SJSA1 (cell line): ENCODE measurements around the gene AGMO. TPM values are rescaled to one million over a fixed set of nuclear protein-coding genes. Genes with fewer than 3 reads are reported as not detected.
"Not testable (repeated sequence)": the region's sequence is repeated elsewhere in the genome, so short reads cannot be mapped to it uniquely, and the experiment has no call there.

Source experiments
- DNase-seq, 2 experiments: peaks; one replicate each; pipeline ENCODE4 v3.0.0-alpha.2; 2015 to 2020; ENCODE audit warnings: low spot score in 2 of 2, low read depth in 1 of 2
- H3K27ac ChIP-seq: fragments of 250-450 bp; sonication (Bioruptor Pico); 2 replicates; pipeline ENCODE4 v1.5.1; 2020; ENCODE audit warnings: mild to moderate bottlenecking, moderate library complexity
- H3K27me3 ChIP-seq: fragments of 250-450 bp; sonication (Bioruptor Pico); replicated peaks from 2 replicates; pipeline ENCODE4 v1.5.1; 2020; ENCODE audit warnings: mild to moderate bottlenecking, moderate library complexity
- H3K36me3 ChIP-seq: fragments of 250-450 bp; sonication (Bioruptor Pico); 2 replicates; pipeline ENCODE4 v1.5.1; 2020; ENCODE audit warnings: mild to moderate bottlenecking
- H3K4me1 ChIP-seq: fragments of 250-450 bp; sonication (Bioruptor Pico); replicated peaks from 2 replicates; pipeline ENCODE4 v1.6.1; 2021; ENCODE audit warnings: mild to moderate bottlenecking
- H3K4me3 ChIP-seq: fragments of 250-450 bp; sonication (Bioruptor Pico); 2 replicates; pipeline ENCODE4 v1.5.1; 2020; ENCODE audit warnings: mild to moderate bottlenecking
- H3K9me3 ChIP-seq: fragments of 250-450 bp; sonication (Bioruptor Pico); replicated peaks from 2 replicates; pipeline ENCODE4 v1.5.1; 2020; ENCODE audit warnings: mild to moderate bottlenecking
- total RNA-seq: library from RNA; depleted of rRNA; stranded (reverse); fragments of >200 nt; shearing (Covaris generic); gene quantifications from 2 replicates; pipeline ENCODE4 v1.2.3, GENCODE V29; 2014

AGMO gene
- total RNA-seq, 1 experiment from 2014 or later, result not detected

DNA sequence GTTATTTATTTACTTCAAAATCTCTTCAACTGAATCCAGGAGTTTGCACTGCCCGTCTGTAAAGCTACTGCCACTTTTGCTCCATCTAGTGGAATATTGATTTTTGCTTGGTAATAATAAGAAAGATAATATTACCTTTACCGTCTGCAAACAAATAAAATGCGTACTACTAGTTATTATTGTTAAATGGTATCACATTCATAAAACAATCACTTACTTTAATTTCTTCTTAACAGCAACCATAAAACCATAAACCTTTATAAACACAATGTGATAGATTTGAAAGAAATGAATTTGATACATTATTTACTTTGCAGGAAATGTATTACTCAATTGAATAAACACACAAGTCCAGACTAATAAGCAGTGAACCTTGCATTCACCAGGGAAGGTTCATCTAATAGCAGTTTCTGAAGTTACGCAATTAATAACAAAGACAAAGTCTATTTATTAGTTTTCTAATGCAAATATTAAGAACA, 6.4 kb downstream of the AGMO start:
- no peak overlapping the region for H3K27ac ChIP-seq
- H3K36me3 ChIP-seq, result no peaks in the 10 kb centered on the region
- H3K9me3 ChIP-seq, result no peaks in the 10 kb centered on the region
- no peaks in the 10 kb centered on the region; the same call in 1 of the 2 replicates for H3K27me3 ChIP-seq
- no peak for DNase-seq
- H3K4me3 ChIP-seq, result no peak overlapping the region
- H3K4me1 ChIP-seq, result no peaks in the 10 kb centered on the region

DNA sequence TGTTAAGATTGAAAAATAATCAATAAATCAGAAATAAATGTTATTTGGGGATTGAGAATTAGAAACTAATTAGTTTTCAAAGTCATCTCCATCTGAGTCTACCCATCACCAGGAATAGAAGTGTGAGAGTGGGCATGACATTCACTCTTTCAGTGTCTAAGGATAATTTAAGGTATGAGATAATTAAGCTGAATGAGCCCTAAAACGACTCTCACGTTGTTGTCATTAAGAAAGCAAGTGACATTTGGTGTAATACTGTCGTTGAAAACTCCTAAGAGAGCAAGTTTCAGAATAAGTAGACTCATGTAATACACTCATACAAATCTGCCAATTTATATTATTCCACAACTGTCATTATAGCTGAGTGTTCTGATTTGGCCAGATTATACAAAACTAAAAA, 7.1 kb downstream of the AGMO start:
- DNase-seq, result no peak
- H3K36me3 ChIP-seq, result no peaks in the 10 kb centered on the region
- H3K4me1 ChIP-seq, result no peaks in the 10 kb centered on the region
- H3K27me3 ChIP-seq, result no peaks in the 10 kb centered on the region; the same call in 1 of the 2 replicates
- no peak overlapping the region for H3K27ac ChIP-seq
- H3K9me3 ChIP-seq, result no peaks in the 10 kb centered on the region
- no peak overlapping the region for H3K4me3 ChIP-seq

- DNase-seq, result no peak
- no peaks in the 10 kb centered on the region for H3K4me1 ChIP-seq
- no peak overlapping the region for H3K4me3 ChIP-seq
- H3K36me3 ChIP-seq, result no peaks in the 10 kb centered on the region
- no peaks in the 10 kb centered on the region for H3K9me3 ChIP-seq
- H3K27me3 ChIP-seq, result no peaks in the 10 kb centered on the region; the same call in 1 of the 2 replicates
- H3K27ac ChIP-seq, result no peak overlapping the region
These were observed 7.7 kb downstream of the AGMO start for GRCh38 chr7:15554081-15554480.

DNA sequence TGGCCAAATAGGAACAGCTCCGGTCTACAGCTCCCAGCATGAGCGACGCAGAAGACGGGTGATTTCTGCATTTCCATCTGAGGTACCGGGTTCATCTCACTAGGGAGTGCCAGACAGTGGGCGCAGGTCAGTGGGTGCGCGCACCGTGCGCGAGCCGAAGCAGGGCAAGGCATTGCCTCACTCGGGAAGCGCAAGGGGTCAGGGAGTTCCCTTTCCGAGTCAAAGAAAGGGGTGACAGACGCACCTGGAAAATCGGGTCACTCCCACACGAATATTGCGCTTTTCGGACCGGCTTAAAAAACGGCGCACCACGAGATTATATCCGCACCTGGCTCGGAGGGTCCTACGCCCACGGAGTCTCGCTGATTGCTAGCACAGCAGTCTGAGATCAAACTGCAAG, 14.5 kb downstream of the AGMO start:
- H3K9me3 ChIP-seq, H3K4me1 ChIP-seq, H3K27me3 ChIP-seq, DNase-seq, H3K4me3 ChIP-seq, H3K27ac ChIP-seq, H3K36me3 ChIP-seq: not testable (repeated sequence)

DNA sequence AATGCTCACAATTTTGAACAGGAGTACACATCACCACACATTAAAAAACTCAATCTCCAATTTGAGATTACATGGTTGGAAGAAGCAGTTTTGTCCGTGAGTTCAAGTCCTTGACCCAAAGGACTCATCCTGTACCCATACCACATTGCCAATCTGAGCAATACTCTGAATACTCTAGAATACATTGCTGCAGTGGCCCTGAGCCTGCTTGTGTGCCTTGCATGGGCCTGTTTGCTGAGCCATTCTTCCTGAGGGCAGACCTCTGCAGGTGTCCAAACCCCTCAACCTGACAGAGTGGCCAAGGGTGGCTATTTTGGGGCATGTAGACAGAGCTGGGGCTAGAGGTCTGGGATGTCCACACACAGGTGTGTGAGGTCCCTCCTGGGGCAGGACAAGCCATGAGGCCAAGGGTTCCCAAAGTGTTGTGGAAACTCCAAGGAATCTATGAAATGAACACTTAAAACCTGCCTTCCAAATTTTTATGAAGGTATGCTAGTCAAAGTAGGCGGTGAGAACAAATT, 15.5 kb downstream of the AGMO start:
- H3K4me3 ChIP-seq, result no peak overlapping the region
- no peaks in the 10 kb centered on the region for H3K4me1 ChIP-seq
- H3K27ac ChIP-seq, result no peak overlapping the region
- DNase-seq, result no peak
- no peaks in the 10 kb centered on the region for H3K27me3 ChIP-seq
- H3K36me3 ChIP-seq, result no peaks in the 10 kb centered on the region
- H3K9me3 ChIP-seq, result no peaks in the 10 kb centered on the region

DNA sequence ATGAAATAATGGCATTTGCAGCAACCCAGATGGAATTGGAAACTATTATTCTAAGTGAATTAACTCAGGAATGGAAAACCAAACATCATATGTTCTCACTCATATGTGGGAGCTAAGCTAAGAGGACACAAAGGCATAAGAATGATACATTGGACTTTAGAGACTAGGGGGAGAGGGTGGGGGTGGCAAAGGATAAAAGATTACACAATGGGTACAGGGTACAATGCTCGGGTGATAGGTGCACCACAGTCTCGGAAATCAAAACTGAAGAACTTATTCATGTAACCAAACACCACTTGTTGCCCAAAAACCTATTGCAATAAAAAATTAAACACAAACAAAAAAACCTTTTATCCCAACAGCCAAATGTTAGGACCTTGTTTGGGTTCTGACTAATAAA, 17.8 kb downstream of the AGMO start:
- Histone ChIP-seq H3K4me1 (no peaks in the 10 kb centered on the region), H3K27me3 (no peaks in the 10 kb centered on the region), H3K9me3 (no peaks in the 10 kb centered on the region), H3K4me3 (no peak overlapping the region), H3K27ac (no peak overlapping the region), H3K36me3 (no peaks in the 10 kb centered on the region)
- no peak for DNase-seq

DNA sequence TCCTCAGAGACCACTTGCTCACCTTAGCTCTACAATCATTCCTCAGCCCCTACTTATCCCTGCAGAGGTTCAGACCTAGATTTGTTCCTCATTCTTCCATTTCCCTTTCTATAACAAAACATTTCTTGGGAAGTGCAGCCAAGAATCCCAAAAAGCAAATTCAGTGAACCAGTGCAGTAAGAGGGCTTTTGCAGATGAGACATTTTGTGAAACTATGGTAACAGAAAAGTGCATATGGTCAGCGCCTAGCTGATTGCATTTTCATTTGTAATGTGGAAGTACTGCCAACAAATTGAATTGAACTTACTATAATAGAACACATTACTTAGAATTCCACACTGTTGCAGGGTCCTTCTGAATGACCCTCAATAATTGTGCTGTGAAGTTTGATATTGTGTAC, 18.6 kb downstream of the AGMO start:
- Histone ChIP-seq H3K9me3 (no peaks in the 10 kb centered on the region), H3K27me3 (no peaks in the 10 kb centered on the region), H3K27ac (no peak overlapping the region), H3K36me3 (no peaks in the 10 kb centered on the region), H3K4me3 (no peak overlapping the region), H3K4me1 (no peaks in the 10 kb centered on the region)
- DNase-seq, result no peak

DNA sequence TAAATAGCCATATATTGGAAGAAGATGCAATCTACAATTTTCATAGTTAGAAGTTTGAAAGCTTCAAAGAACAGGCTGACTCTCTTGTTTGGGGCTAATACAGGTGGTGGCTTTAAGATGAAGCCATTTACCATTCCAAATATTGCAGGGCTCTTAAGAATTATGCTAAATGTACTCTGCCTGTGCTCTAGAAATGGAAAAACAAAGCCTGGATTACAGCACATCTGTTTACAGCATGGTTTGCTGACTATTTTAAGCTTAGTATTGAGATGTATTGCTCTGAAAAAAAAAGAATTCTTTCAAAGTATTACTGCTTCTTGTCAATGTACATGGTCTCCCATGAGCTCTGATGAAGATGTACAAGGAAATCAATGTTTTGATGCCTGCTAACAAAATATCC, 34.2 kb downstream of the AGMO start:
- DNase-seq, result no peak
- Histone ChIP-seq H3K9me3 (no peaks in the 10 kb centered on the region), H3K4me3 (no peak overlapping the region)

GRCh38 chr7:15525652-15526263, 36.1 kb downstream of the AGMO start:
- Histone ChIP-seq H3K27ac (no peak overlapping the region), H3K9me3 (no peaks in the 10 kb centered on the region), H3K36me3 (no peaks in the 10 kb centered on the region), H3K4me1 (no peaks in the 10 kb centered on the region), H3K4me3 (no peak overlapping the region), H3K27me3 (no peaks in the 10 kb centered on the region)
- DNase-seq, result no peak

More for the DNA sequence above, 34.2 kb downstream of the AGMO start:
- Histone ChIP-seq H3K36me3 (no peaks in the 10 kb centered on the region), H3K27ac (no peak overlapping the region), H3K4me1 (no peaks in the 10 kb centered on the region), H3K27me3 (no peaks in the 10 kb centered on the region)

- no peak overlapping the region for H3K4me3 ChIP-seq
- DNase-seq, result no peak
- no peaks in the 10 kb centered on the region for H3K36me3 ChIP-seq
- no peaks in the 10 kb centered on the region for H3K4me1 ChIP-seq
- no peak overlapping the region for H3K27ac ChIP-seq
- no peaks in the 10 kb centered on the region for H3K9me3 ChIP-seq
- no peaks in the 10 kb centered on the region for H3K27me3 ChIP-seq
These were observed 37.7 kb downstream of the AGMO start for GRCh38 chr7:15524077-15524476.

DNA sequence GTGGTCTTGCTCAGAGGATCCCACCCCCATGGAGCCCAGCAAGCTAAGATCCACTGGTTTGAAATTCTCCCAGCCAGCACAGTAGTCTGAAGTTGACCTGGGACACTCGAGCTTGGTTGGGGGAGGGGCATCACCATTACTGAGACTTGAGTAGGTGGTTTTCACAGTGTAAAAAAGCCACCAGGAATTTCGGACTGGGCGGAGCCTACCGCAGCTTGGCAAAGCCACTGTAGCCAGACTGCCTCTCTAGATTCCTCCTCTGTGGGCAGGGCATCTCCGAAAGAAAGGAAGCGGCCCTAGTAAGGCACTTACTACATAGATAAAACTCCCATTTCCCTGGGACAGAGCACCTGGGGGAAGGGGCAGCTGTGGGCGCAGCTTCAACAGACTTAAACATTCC, 44.0 kb downstream of the AGMO start:
- not testable (repeated sequence) for H3K27me3 ChIP-seq, DNase-seq, H3K4me1 ChIP-seq, H3K36me3 ChIP-seq, H3K27ac ChIP-seq, H3K9me3 ChIP-seq, H3K4me3 ChIP-seq

DNA sequence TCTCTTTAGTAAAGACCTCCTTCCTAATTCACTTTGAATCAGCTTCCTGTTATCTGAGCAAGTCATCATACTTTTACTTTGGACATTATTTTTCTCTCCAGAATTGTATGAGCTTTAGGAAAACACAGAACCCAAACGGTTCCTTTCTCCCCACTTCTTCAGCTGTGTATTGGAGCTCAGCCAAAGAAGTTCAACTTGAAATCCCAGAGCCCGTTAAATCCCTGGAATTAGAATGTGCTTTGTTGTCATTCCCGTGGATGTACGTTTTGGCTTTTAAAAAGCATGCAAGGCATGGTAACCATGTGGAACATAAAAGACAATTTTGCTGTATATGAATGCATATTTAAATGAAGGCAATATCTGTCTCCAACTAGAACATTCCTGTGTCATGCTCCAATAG, 46.6 kb downstream of the AGMO start:
- H3K4me1 ChIP-seq, result no peaks in the 10 kb centered on the region
- H3K27ac ChIP-seq, result no peak overlapping the region
- no peaks in the 10 kb centered on the region for H3K27me3 ChIP-seq
- no peaks in the 10 kb centered on the region for H3K36me3 ChIP-seq
- H3K9me3 ChIP-seq, result no peaks in the 10 kb centered on the region
- no peak overlapping the region for H3K4me3 ChIP-seq
- DNase-seq, result no peak

DNA sequence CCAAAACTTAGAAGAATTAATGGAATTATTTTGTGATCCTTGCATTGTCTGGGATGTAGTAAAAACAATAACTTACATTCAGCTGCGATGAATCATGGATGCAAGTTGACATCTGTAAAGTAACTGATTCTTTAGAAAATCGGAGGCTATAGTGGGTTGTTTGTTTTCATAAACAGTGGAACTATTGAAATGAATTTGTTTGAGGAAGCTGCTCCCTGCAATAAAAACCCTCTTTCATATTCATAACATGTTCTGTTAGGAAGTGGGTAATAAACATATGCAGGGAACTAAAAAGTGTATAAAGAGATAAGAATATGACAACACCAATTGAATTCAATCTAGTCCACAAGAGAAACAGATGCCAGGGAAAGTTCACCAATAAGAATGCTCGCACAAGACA, 53.6 kb downstream of the AGMO start:
- H3K9me3 ChIP-seq, result no peaks in the 10 kb centered on the region
- peaks cover 17% of the 10 kb centered on the region for H3K4me1 ChIP-seq
- H3K27ac ChIP-seq, result peak overlapping the region; percentile 46
- H3K36me3 ChIP-seq, result no peaks in the 10 kb centered on the region
- peak in 1 of 2 experiments; percentile 47 for DNase-seq
- H3K27me3 ChIP-seq, result no peaks in the 10 kb centered on the region
- no peak overlapping the region for H3K4me3 ChIP-seq

DNA sequence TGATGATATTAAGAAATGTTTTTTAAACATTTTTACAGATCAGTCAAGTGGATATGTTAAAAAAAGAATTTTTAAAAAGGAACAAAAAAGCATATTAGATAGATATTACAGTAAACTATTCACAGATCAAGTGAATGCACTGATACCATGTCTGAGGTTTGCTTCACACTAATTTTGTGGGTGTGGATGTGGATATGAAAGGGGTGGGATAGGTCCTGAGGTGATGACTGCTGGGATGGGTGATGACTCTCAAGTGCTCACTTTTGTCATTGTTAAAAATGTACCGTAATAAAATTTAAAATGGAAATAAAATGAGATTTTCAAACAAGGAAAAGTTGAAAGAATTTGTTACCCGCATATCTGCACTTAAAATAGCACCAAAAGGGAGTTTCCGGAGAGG, 54.1 kb downstream of the AGMO start:
- peak overlapping the region; percentile 46 for H3K27ac ChIP-seq
- no peaks in the 10 kb centered on the region for H3K9me3 ChIP-seq
- H3K36me3 ChIP-seq, result no peaks in the 10 kb centered on the region
- no peak overlapping the region for H3K4me3 ChIP-seq
- peak in 1 of 2 experiments; percentile 34 for DNase-seq
- peaks cover 17% of the 10 kb centered on the region for H3K4me1 ChIP-seq
- H3K27me3 ChIP-seq, result no peaks in the 10 kb centered on the region

- DNase-seq, result no peak
- peak overlapping the region; percentile 46 for H3K27ac ChIP-seq
- H3K4me3 ChIP-seq, result no peak overlapping the region
- no peaks in the 10 kb centered on the region for H3K27me3 ChIP-seq
- H3K36me3 ChIP-seq, result no peaks in the 10 kb centered on the region
- H3K9me3 ChIP-seq, result no peaks in the 10 kb centered on the region
- peaks cover 17% of the 10 kb centered on the region for H3K4me1 ChIP-seq
These were observed 54.6 kb downstream of the AGMO start for GRCh38 chr7:15507171-15507570.
